Chondrocyte (in vitro differentiated cells): ENCODE results near the gene MRPL3. TPM values are rescaled to one million over a fixed set of nuclear protein-coding genes. Genes with fewer than 3 reads are reported as not detected.

ENCODE experiments used
- DNase-seq: peaks from one replicate; pipeline ENCODE4 v3.0.0; 2021; ENCODE audit warnings: mixed read lengths, low spot score
- H3K27ac Mint-ChIP-seq: one replicate; pipeline ENCODE4 v1.8.0; 2021; ENCODE audit warnings: mild to moderate bottlenecking, moderate library complexity, mixed read lengths; ENCODE audit not compliant: unreplicated experiment
- H3K27me3 Mint-ChIP-seq: 2 replicates; pipeline ENCODE4 v1.8.0; 2021; ENCODE audit warnings: low read depth, mixed read lengths
- H3K36me3 Mint-ChIP-seq: 2 replicates; pipeline ENCODE4 v1.8.0; 2021; ENCODE audit warnings: low read depth, mixed read lengths
- H3K4me1 Mint-ChIP-seq: 2 replicates; pipeline ENCODE4 v1.8.0; 2021; ENCODE audit warnings: low read depth, mild to moderate bottlenecking, mixed read lengths
- H3K4me3 Mint-ChIP-seq: one replicate; pipeline ENCODE4 v1.8.0; 2021; ENCODE audit warnings: mild to moderate bottlenecking, moderate library complexity, mixed read lengths; ENCODE audit not compliant: unreplicated experiment
- H3K9me3 Mint-ChIP-seq: 2 replicates; pipeline ENCODE4 v1.8.0; 2021; ENCODE audit warnings: low read depth, mixed read lengths
- CTCF ChIP-seq: fragments of 200-600 bp; sonication (generic); IDR thresholded peaks from 2 replicates; pipeline ENCODE4 v1.5.0; 2021; ENCODE audit warnings: antibody characterized with exemption, mild to moderate bottlenecking, moderate library complexity
- long read RNA-seq: library from polyadenylated mRNA; stranded (forward); transcript quantifications from one replicate; pipeline ENCODE4 v2.0.0, GENCODE V29; 2021
- total RNA-seq: library from RNA; stranded (reverse); gene quantifications from 3 replicates; pipeline ENCODE4 v1.2.1, GENCODE V29; 2021

Gene MRPL3
- total RNA-seq, result 51.8 to 58.0 TPM (median 56.6 TPM) in 3 replicates
- long read RNA-seq, transcript MRPL3-201 (10 exons, 1,706 nt), result major isoform, 46 of 58 reads
- long read RNA-seq, partial matches to known transcripts, result 2 of 58 reads
- long read RNA-seq, other reads (novel, unspliced or antisense), result 6 of 58 reads

GRCh38 chr3:131502530-131503319 is at the start of gene MRPL3:
MRPL3 (minus strand) TSS chr3:131502971; CDS start chr3:131502821, 150 bp downstream.
- TF ChIP-seq CTCF, result no peak
- H3K36me3 Mint-ChIP-seq, result peaks cover 11% of the 10 kb centered on the region
- H3K4me3 Mint-ChIP-seq, result peak within 1 kb of the TSS; percentile 94
- peak within 1 kb of the TSS; percentile 92 for H3K27ac Mint-ChIP-seq
- no peaks in the 10 kb centered on the region for H3K27me3 Mint-ChIP-seq
- H3K9me3 Mint-ChIP-seq, result no peaks in the 10 kb centered on the region
- DNase-seq, result peak; percentile 90
- peaks cover 22% of the 10 kb centered on the region for H3K4me1 Mint-ChIP-seq

- Mint-ChIP-seq H3K9me3 (no peaks in the 10 kb centered on the region), H3K27me3 (peaks cover 24% of the 10 kb centered on the region), H3K27ac (no peak overlapping the region), H3K4me1 (no peaks in the 10 kb centered on the region), H3K4me3 (no peak overlapping the region), H3K36me3 (no peaks in the 10 kb centered on the region)
- TF ChIP-seq CTCF, result no peak
- DNase-seq, result no peak
Measured at GRCh38 chr3:131551761-131552160, 49.0 kb upstream of the MRPL3 start.

- TF ChIP-seq CTCF, result no peak
- H3K4me1 Mint-ChIP-seq, result no peaks in the 10 kb centered on the region
- no peaks in the 10 kb centered on the region for H3K36me3 Mint-ChIP-seq
- H3K27ac Mint-ChIP-seq, result no peak overlapping the region
- H3K4me3 Mint-ChIP-seq, result no peak overlapping the region
- H3K9me3 Mint-ChIP-seq, result no peaks in the 10 kb centered on the region
- H3K27me3 Mint-ChIP-seq, result peaks cover 24% of the 10 kb centered on the region
- no peak for DNase-seq
Measured at GRCh38 chr3:131550562-131551465, 48.0 kb upstream of the MRPL3 start.

GRCh38 chr3:131549340-131549739 is 46.6 kb upstream of the MRPL3 start:
- H3K36me3 Mint-ChIP-seq, result no peaks in the 10 kb centered on the region
- H3K4me3 Mint-ChIP-seq, result no peak overlapping the region
- peaks cover 27% of the 10 kb centered on the region for H3K27me3 Mint-ChIP-seq
- H3K9me3 Mint-ChIP-seq, result no peaks in the 10 kb centered on the region
- DNase-seq, result no peak
- no peaks in the 10 kb centered on the region for H3K4me1 Mint-ChIP-seq
- no peak overlapping the region for H3K27ac Mint-ChIP-seq
- peak; percentile 49 for TF ChIP-seq CTCF

GRCh38 chr3:131547585-131547984 is 44.8 kb upstream of the MRPL3 start:
- peaks cover 21% of the 10 kb centered on the region for H3K27me3 Mint-ChIP-seq
- peaks cover 5% of the 10 kb centered on the region for H3K4me1 Mint-ChIP-seq
- H3K9me3 Mint-ChIP-seq, result no peaks in the 10 kb centered on the region
- no peak for DNase-seq
- H3K4me3 Mint-ChIP-seq, result no peak overlapping the region
- no peak for TF ChIP-seq CTCF
- no peak overlapping the region for H3K27ac Mint-ChIP-seq
- no peaks in the 10 kb centered on the region for H3K36me3 Mint-ChIP-seq
